ENCODE measurements around the gene MDH1B. TPM values are rescaled to one million over a fixed set of nuclear protein-coding genes. Genes with fewer than 3 reads are reported as not detected.

MDH1B gene
- total RNA-seq, 1 donor from 2014 or later: 3.3 TPM

DNA sequence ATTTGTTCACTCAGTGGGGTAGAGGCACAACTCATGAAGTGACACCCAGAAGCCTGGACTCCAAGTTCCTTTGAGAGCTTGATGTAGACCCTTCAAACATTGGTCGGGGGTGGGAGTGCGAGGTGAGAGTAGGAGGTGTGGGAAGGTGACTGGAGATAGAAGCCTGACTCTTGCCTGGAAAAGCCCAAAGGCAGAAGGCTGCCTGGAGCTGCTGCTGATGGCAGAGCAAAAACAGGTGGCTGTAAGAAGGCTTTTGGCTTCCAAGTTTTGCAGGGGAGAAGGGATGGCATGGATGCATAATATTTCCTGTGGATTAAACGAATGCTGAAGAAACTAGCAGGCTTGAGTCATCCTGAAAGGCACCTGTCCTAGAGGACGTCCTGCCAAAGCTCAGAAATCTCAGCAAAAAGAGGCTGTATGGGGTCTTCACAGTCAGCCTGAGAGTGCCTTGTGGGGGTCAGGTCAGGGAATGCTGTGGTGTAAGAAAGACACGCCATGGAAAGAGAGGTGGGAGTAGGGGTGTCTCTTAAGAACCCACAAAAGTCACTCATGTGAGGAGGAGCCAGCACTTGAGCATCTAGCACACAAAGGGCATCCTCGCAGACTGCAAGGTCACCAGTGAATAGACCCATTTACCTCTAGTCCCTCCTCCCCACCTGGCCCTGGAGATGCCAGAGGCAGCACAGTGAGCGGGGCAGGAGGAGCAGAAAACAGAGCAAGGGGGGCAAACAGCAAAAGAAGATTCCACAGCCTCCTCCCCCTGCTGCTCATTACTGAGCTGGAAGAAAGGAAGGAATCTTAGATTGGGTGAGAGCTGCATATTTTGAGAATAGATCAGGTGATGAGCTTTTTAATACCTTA, 37.8 kb upstream of the MDH1B start:
- ATAC-seq (no peak), DNase-seq (no peak)
- H3K9me3 ChIP-seq: no peaks in the 10 kb centered on the region
- H3K4me3 ChIP-seq: no peak overlapping the region
- H3K27ac ChIP-seq: no peak overlapping the region
- no peaks in the 10 kb centered on the region for H3K27me3 ChIP-seq (ENCODE audit: low read depth)
- TF ChIP-seq, protein P1, sequence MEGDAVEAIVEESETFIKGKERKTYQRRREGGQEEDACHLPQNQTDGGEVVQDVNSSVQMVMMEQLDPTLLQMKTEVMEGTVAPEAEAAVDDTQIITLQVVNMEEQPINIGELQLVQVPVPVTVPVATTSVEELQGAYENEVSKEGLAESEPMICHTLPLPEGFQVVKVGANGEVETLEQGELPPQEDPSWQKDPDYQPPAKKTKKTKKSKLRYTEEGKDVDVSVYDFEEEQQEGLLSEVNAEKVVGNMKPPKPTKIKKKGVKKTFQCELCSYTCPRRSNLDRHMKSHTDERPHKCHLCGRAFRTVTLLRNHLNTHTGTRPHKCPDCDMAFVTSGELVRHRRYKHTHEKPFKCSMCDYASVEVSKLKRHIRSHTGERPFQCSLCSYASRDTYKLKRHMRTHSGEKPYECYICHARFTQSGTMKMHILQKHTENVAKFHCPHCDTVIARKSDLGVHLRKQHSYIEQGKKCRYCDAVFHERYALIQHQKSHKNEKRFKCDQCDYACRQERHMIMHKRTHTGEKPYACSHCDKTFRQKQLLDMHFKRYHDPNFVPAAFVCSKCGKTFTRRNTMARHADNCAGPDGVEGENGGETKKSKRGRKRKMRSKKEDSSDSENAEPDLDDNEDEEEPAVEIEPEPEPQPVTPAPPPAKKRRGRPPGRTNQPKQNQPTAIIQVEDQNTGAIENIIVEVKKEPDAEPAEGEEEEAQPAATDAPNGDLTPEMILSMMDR (IDR thresholded peaks at IDR 0.05): no peak
- intact Hi-C loops (cut with DNase I): no loop called here
- peaks cover 4% of the 10 kb centered on the region for H3K4me1 ChIP-seq
- no peaks in the 10 kb centered on the region for H3K36me3 ChIP-seq

DNA sequence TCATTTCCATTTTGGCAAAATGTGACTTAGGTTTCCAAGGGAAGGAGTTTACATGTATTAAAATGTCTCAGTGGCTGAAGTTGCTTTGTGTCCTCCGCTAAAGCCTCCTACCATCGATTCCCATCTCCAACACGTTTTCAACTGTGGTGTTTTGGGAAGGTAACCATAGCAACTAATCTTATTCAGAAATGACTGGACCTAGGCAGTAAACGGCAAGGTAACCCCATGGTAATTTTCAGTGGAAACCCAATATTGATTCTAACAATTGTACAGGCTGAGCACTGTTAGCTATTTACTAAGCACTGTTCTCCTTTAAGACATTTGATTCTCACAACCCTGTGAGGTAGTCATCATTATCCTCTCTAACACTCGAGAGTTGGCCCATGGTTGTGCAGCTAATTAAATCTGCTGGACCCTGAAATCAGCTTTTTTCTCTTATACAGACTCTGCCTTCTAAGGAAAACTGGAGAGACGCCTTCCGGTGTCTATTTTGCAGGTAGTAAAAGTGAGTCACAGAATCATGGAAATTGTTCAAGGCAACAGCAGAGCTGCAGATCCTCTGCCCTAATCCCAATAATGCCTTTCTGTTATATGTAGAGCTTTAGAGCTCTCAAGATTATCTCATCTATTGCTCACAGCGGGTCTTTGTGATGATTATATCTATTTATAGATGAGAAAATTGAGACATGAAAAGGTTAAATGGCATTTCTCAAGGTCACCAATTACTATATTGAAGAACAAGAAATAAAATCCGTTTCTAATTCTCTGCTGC, 36.5 kb upstream of the MDH1B start:
- TF ChIP-seq, protein P1 (IDR thresholded peaks at IDR 0.05): no peak
- Histone ChIP-seq H3K4me1 (peaks cover 10% of the 10 kb centered on the region), H3K27me3 (ENCODE audit: low read depth) (no peaks in the 10 kb centered on the region), H3K4me3 (no peak overlapping the region), H3K9me3 (no peaks in the 10 kb centered on the region), H3K36me3 (no peaks in the 10 kb centered on the region), H3K27ac (no peak overlapping the region)
- intact Hi-C loops (cut with DNase I): no loop called here
- ATAC-seq (no peak), DNase-seq (no peak)

DNA sequence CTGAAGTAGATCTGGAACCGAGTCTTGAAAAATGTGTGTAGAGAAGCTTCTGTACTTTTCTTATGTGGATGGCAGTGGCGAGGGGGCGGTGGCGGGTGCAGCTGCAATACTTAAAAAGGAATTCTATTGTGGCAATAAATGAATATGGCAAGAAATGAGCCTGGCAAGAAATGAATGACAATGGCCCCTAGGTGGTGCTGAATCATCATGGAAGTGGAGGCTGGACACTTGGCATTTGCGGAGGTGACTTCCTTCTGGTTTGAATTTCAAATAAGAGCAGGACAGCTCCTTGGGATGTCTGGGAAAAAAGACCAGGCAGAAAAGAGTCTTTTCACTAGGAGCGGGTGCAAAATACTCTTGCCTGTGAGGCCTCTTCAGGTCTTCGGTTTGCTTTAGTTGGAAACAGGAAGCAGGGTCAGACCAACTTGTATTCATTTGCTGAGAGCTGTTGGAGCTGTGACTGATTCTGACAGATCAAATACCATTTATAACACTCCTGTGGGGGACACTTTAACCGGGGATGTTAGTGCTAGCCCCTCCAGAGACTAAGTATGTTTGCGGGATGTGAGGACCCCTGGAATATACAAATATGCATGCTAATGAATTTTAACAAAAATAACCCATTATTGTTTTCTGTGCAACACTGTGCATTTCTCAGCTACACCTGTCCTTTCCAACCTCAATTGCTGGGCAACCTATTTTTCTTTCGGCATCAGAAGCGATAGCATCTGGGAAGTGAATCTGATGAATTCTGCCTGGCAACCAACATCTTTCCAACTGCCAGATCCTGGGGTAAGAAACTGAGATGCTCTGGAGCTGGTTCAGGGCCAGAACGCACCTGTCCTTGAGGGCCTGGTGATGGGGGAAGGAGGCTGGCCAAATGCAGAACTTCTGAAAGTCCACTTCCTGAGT, 35.6 kb upstream of the MDH1B start:
- Histone ChIP-seq H3K27ac (no peak overlapping the region), H3K4me1 (peaks cover 10% of the 10 kb centered on the region), H3K36me3 (peaks cover under 1% of the 10 kb centered on the region), H3K9me3 (no peaks in the 10 kb centered on the region), H3K27me3 (ENCODE audit: low read depth) (no peaks in the 10 kb centered on the region), H3K4me3 (no peak overlapping the region)
- ATAC-seq: peak; percentile 69 to 82
- TF ChIP-seq, protein P1 (IDR thresholded peaks at IDR 0.05): peak; percentile 65
- DNase-seq: peak; percentile 50
- intact Hi-C loops (cut with DNase I): no loop called here

DNA sequence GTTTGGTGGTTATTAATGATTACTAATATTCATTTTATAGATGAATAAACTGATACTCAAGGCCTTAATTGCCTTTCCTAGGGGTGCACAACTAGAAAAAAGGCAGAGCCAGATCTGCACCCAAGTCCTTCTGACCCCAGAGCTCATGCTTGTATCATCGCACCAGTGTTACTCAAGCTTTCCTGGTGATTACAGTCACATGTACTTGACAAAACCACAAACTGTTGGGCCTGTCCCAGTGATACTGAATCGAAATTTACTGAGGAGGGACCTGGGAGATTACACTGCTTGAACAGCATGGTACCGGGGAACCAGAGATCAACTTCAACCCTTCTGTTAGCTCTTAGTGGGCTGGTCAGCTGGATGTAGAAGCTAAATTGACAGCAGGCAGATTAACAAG, 34.0 kb upstream of the MDH1B start:
- peak; percentile 54 to 61 for ATAC-seq
- H3K4me1 ChIP-seq: peaks cover 10% of the 10 kb centered on the region
- TF ChIP-seq, protein P1 (IDR thresholded peaks at IDR 0.05): no peak
- H3K4me3 ChIP-seq: no peak overlapping the region
- H3K27me3 ChIP-seq (ENCODE audit: low read depth): no peaks in the 10 kb centered on the region
- H3K27ac ChIP-seq: no peak overlapping the region
- DNase-seq: no peak
- intact Hi-C loops (cut with DNase I): no loop called here
- H3K9me3 ChIP-seq: no peaks in the 10 kb centered on the region
- peaks cover 9% of the 10 kb centered on the region for H3K36me3 ChIP-seq

DNA sequence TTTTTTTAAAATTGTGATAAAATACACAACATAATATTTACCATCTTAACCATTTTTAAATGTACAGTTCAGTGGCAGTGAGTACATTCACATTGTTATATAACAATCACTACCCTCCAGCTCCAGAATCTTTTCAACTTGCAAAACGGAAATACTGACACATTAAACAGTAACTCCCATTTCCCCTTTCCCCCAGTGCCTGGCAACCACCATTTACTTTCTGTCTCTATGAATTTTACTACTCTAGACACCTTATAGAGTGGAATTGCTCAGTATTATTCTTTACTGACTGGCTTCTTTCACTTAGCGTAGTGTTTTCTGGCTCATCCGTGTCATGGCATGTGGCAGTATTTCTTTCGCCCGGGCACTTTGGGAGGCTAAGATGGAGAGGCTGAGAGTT, 32.9 kb upstream of the MDH1B start:
- H3K4me3 ChIP-seq: no peak overlapping the region
- peak overlapping the region; percentile 31 for H3K27ac ChIP-seq
- intact Hi-C loops (cut with DNase I): no loop called here
- H3K4me1 ChIP-seq: peaks cover 10% of the 10 kb centered on the region
- ATAC-seq (peak; percentile 47 to 48), DNase-seq (no peak)
- H3K9me3 ChIP-seq: no peaks in the 10 kb centered on the region
- no peaks in the 10 kb centered on the region for H3K27me3 ChIP-seq (ENCODE audit: low read depth)
- peaks cover 13% of the 10 kb centered on the region for H3K36me3 ChIP-seq
- TF ChIP-seq, protein P1 (IDR thresholded peaks at IDR 0.05): no peak
